ENCODE data around the gene OMP. TPM values are rescaled to one million over a fixed set of nuclear protein-coding genes. Genes with fewer than 3 reads are reported as not detected.

OMP gene
- total RNA-seq, 2 experiments from 2014 or later = not detected

GRCh38 chr11:77131560-77131959 is 28.9 kb downstream of the OMP start:
- H3K4me3 ChIP-seq (ENCODE audit: low read length) = no peak overlapping the region
- ChIA-PET POLR2A (no interaction called here), CTCF (no interaction called here)
- Mint-ChIP-seq H3K27ac (no peak overlapping the region), H3K4me1 (ENCODE audit: low read depth) (peaks cover 8% of the 10 kb centered on the region), H3K9me3 (no peaks in the 10 kb centered on the region), H3K4me3 (no peak overlapping the region), H3K27me3 (peaks cover 3% of the 10 kb centered on the region), H3K36me3 (ENCODE audit: low read depth) (no peaks in the 10 kb centered on the region)
- H3K27ac ChIP-seq (ENCODE audit: low read depth in 1 of 2, low read length in 2 of 2) = no peak overlapping the region
- intact Hi-C loops (cut with DNase I, micrococcal nuclease) = no loop called here
- no peaks in the 10 kb centered on the region for H3K9me3 ChIP-seq (ENCODE audit: control insufficient read depth in 1 of 2, insufficient read depth in 1 of 2, low read length in 2 of 2)
- no peaks in the 10 kb centered on the region for H3K36me3 ChIP-seq (ENCODE audit: insufficient read depth, low read length)
- no peak for DNase-seq
- no peak for TF ChIP-seq CTCF (IDR thresholded peaks at IDR 0.05)
- H3K27me3 ChIP-seq (ENCODE audit: control insufficient read depth in 1 of 2, insufficient read depth in 2 of 2, low read length in 2 of 2) = peaks cover 3 to 4% of the 10 kb centered on the region in 2 experiments
- no peak for ATAC-seq (ENCODE audit: poor library complexity)
- H3K4me1 ChIP-seq (ENCODE audit: insufficient read depth, low read length) = peaks cover 14% of the 10 kb centered on the region

DNA sequence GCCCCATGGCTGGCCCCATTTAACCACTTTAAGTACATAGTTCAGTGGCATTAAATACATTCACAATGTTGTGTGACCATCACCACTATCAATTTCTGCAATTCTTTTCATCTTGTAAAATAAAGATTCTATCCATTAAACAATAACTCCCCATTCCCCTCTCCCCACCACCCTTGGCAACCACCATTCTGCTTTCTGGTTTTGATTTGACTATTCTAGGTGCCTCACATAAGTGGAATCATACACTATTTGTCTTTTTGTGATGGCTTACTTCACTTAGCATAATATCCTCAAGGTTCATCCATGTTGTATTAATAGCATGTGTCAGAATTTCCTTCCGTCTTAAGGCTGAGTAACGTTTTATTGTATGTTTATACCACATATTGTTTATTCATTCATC is 32.4 kb downstream of the OMP start:
- no peak overlapping the region for H3K4me3 ChIP-seq (ENCODE audit: low read length)
- ATAC-seq (ENCODE audit: poor library complexity) (no peak), DNase-seq (no peak)
- Mint-ChIP-seq H3K4me1 (ENCODE audit: low read depth) (no peaks in the 10 kb centered on the region), H3K27me3 (peaks cover 26% of the 10 kb centered on the region), H3K36me3 (ENCODE audit: low read depth) (no peaks in the 10 kb centered on the region), H3K9me3 (no peaks in the 10 kb centered on the region), H3K4me3 (no peak overlapping the region), H3K27ac (no peak overlapping the region)
- H3K27me3 ChIP-seq (ENCODE audit: control insufficient read depth in 1 of 2, insufficient read depth in 2 of 2, low read length in 2 of 2) = no peaks in the 10 kb centered on the region
- no peaks in the 10 kb centered on the region for H3K36me3 ChIP-seq (ENCODE audit: insufficient read depth, low read length)
- no peaks in the 10 kb centered on the region for H3K4me1 ChIP-seq (ENCODE audit: insufficient read depth, low read length)
- ChIA-PET POLR2A (no interaction called here), CTCF (no interaction called here)
- intact Hi-C loops (cut with DNase I, micrococcal nuclease) = no loop called here
- no peak for TF ChIP-seq CTCF (IDR thresholded peaks at IDR 0.05)
- H3K27ac ChIP-seq (ENCODE audit: low read depth in 1 of 2, low read length in 2 of 2) = no peak overlapping the region
- no peaks in the 10 kb centered on the region for H3K9me3 ChIP-seq (ENCODE audit: control insufficient read depth in 1 of 2, insufficient read depth in 1 of 2, low read length in 2 of 2)

DNA sequence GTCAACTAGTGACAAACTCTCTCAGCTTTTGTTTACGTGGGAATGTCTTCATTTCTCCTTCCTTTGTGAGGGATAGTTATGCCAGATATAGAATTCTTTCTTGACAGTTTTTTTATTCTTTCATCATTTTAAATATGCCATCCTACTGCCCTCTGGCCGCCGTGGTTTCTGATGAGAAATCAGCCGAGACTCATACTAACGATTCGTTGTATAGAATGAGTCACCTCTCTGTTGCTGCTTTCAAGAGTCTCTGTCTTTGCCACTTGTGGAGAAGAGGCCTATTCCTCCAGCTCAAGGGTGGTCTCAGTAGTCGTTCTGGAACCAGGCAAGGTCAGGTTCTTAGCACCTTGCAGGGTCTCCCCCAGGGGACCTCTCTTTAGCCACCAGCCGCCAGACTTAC is 33.4 kb downstream of the OMP start:
- POLR2A ChIA-PET = no interaction called here
- H3K4me3 Mint-ChIP-seq = no peak overlapping the region
- H3K27ac Mint-ChIP-seq = no peak overlapping the region
- no peaks in the 10 kb centered on the region for H3K36me3 Mint-ChIP-seq (ENCODE audit: low read depth)
- no peaks in the 10 kb centered on the region for H3K27me3 ChIP-seq (ENCODE audit: control insufficient read depth in 1 of 2, insufficient read depth in 2 of 2, low read length in 2 of 2)
- no peaks in the 10 kb centered on the region for H3K9me3 Mint-ChIP-seq
- H3K4me1 ChIP-seq (ENCODE audit: insufficient read depth, low read length) = no peaks in the 10 kb centered on the region
- TF ChIP-seq CTCF (IDR thresholded peaks at IDR 0.05) = no peak
- ATAC-seq (ENCODE audit: poor library complexity) (no peak), DNase-seq (no peak)
- intact Hi-C loops (cut with DNase I, micrococcal nuclease) = no loop called here
- H3K4me3 ChIP-seq (ENCODE audit: low read length) = no peak overlapping the region
- CTCF ChIA-PET = interaction anchor here (1.3 kb wide), 1 partner anchor 28 kb away, joined by 3 read pairs; no protein-coding TSS in a partner anchor
- H3K27me3 Mint-ChIP-seq = peaks cover 27% of the 10 kb centered on the region
- H3K27ac ChIP-seq (ENCODE audit: low read depth in 1 of 2, low read length in 2 of 2) = no peak overlapping the region
- H3K4me1 Mint-ChIP-seq (ENCODE audit: low read depth) = no peaks in the 10 kb centered on the region
- H3K9me3 ChIP-seq (ENCODE audit: control insufficient read depth in 1 of 2, insufficient read depth in 1 of 2, low read length in 2 of 2) = no peaks in the 10 kb centered on the region
- no peaks in the 10 kb centered on the region for H3K36me3 ChIP-seq (ENCODE audit: insufficient read depth, low read length)
